SK-N-SH treated with all-trans-retinoic acid at 6 μM for 48 hours (cell line): ENCODE data around the gene MXRA8.
"Not testable (repeated sequence)": the region's sequence is repeated elsewhere in the genome, so short reads cannot be mapped to it uniquely, and the experiment has no call there.

Experiments used
- BACH2 ChIP-seq: fragments of 250-450 bp; sonication (Bioruptor Pico); IDR thresholded peaks from 2 replicates; pipeline ENCODE4 v1.9.0; 2021; ENCODE audit warnings: mild to moderate bottlenecking, borderline replicate concordance
- ESRRG ChIP-seq: fragments of 250-450 bp; sonication (Bioruptor Pico); IDR thresholded peaks from 2 replicates; pipeline ENCODE4 v1.6.1; 2021; ENCODE audit warnings: mild to moderate bottlenecking
- TCF4 ChIP-seq: fragments of 250-450 bp; sonication (Bioruptor Pico); IDR thresholded peaks from 2 replicates; pipeline ENCODE4 v1.8.0; 2021; ENCODE audit warnings: mild to moderate bottlenecking, moderate library complexity, borderline replicate concordance
- ZFP30 ChIP-seq: fragments of 450-650 bp; formaldehyde crosslinking; IDR thresholded peaks from 2 replicates; pipeline ENCODE4 v1.5.0; 2022; ENCODE audit warnings: mild to moderate bottlenecking, moderate library complexity
- ZNF70 ChIP-seq: fragments of 450-650 bp; formaldehyde crosslinking; IDR thresholded peaks from 2 replicates; pipeline ENCODE4 v1.5.0; 2020; ENCODE audit warnings: mild to moderate bottlenecking, moderate library complexity
- TF ChIP-seq, protein P1 (sequence below): fragments of 250-450 bp; sonication (Bioruptor Pico); IDR thresholded peaks from 2 replicates; pipeline ENCODE4 v1.8.0; 2020; ENCODE audit warnings: mild to moderate bottlenecking, moderate library complexity, borderline replicate concordance

DNA sequence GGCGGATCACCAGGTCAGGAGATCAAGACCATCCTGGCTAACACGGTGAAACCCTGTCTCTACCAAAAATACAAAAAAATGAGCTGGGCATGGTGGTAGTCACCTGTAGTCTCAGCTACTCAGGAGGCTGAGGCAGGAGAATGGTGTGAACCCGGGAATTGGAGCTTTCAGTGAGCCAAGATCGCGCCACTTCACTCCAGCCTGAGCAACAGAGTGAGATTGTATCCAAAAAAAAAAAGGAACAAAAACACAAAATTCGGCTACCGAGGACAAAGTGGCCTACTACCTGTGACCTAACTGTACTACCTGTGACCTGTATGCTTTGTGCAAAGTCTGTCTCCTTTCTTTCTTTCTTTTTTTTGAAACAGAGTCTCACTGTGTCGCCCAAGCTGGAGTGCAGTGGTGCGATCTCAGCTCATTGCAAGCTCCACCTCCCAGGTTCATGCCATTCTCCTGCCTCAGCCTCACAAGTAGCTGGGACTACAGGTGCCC lies 44.6 kb upstream of the MXRA8 start:
- not testable (repeated sequence) for TF ChIP-seq TCF4, ZNF70, BACH2, ESRRG, ZFP30 (CRISPR knock-in tag)
- TF ChIP-seq, protein P1, sequence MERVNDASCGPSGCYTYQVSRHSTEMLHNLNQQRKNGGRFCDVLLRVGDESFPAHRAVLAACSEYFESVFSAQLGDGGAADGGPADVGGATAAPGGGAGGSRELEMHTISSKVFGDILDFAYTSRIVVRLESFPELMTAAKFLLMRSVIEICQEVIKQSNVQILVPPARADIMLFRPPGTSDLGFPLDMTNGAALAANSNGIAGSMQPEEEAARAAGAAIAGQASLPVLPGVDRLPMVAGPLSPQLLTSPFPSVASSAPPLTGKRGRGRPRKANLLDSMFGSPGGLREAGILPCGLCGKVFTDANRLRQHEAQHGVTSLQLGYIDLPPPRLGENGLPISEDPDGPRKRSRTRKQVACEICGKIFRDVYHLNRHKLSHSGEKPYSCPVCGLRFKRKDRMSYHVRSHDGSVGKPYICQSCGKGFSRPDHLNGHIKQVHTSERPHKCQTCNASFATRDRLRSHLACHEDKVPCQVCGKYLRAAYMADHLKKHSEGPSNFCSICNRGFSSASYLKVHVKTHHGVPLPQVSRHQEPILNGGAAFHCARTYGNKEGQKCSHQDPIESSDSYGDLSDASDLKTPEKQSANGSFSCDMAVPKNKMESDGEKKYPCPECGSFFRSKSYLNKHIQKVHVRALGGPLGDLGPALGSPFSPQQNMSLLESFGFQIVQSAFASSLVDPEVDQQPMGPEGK (CRISPR knock-in tag): not testable (repeated sequence)
